HepG2 (cell line): Measurements from ENCODE around the gene LTC4S. TPM values are rescaled to one million over a fixed set of nuclear protein-coding genes. Genes with fewer than 3 reads are reported as not detected.

Experiments
- ATAC-seq: fragments of 200-7000 bp; cut with Tn5 transposase; 3 replicates; pipeline ENCODE4 v1.9.1; 2020; ENCODE audit warnings: mild to moderate bottlenecking, moderate library complexity
- BruUV-seq: library from RNA; stranded (reverse); fragments of 400-500 nt; replicated peaks from 2 replicates; lab custom pipeline; 2021; lab: Mats Ljungman, UMichigan
- CTCF ChIA-PET: fragments of 300-600 bp; formaldehyde crosslinking; extraction: SDS; loops from one replicate; lab custom pipeline; 2021; ENCODE audit warnings: low total read pairs, inconsistent platforms, low intra/inter-chr PET ratio; lab: Yijun Ruan, JAX
- POLR2A ChIA-PET: fragments of 350-600 bp; sonication (Branson Sonifier 250); formaldehyde crosslinking; loops from one replicate; lab custom pipeline; 2020; ENCODE audit warnings: antibody characterized with exemption, inconsistent platforms; lab: Yijun Ruan, JAX
- DNase-seq: peaks from one replicate; pipeline ENCODE4 v3.0.0-alpha.2; 2015; ENCODE audit warnings: low spot score
- FAIRE-seq: peaks from 3 replicates; lab custom pipeline; 2011; peaks lifted over from hg19 to GRCh38; lab: Jason Lieb, UNC
- H2AFZ ChIP-seq: one replicate; pipeline ENCODE4 v1.6.1; 2011; ENCODE audit warnings: low read length, inconsistent platforms
- H3K27ac ChIP-seq: fragments of 300-600 bp; 3 replicates; pipeline ENCODE4 v1.8.0; 2011; ENCODE audit warnings: mixed run types, mild to moderate bottlenecking, mixed read lengths, low read length, inconsistent platforms; ENCODE audit not compliant: insufficient read depth; ENCODE audit errors: extremely low read length
- H3K27me3 ChIP-seq, 2 experiments: fragments of 200-600 bp in 1 of 2; 2 replicates in 1 of 2; 3 replicates in 1 of 2; pipeline versions ENCODE4 v1.6.0 to v1.8.0; 2011; ENCODE audit warnings: low read length in 2 of 2, mild to moderate bottlenecking in 2 of 2, moderate library complexity in 2 of 2, inconsistent platforms in 1 of 2; ENCODE audit not compliant: insufficient read depth in 2 of 2, control insufficient read depth in 1 of 2
- H3K36me3 ChIP-seq, 2 experiments: fragments of 200-600 bp in 1 of 2; replicated peaks in 1 of 2; 2 replicates in 1 of 2; 3 replicates in 1 of 2; pipeline versions ENCODE4 v1.5.1 to v1.8.0; 2011; ENCODE audit warnings: low read length in 2 of 2, inconsistent platforms in 1 of 2; ENCODE audit not compliant: insufficient read depth in 2 of 2, control insufficient read depth in 1 of 2
- H3K4me1 ChIP-seq: 2 replicates; pipeline ENCODE4 v1.5.1; 2012; ENCODE audit warnings: low read length, inconsistent platforms; ENCODE audit not compliant: insufficient read depth
- H3K4me2 ChIP-seq: 2 replicates; pipeline ENCODE4 v1.6.0; 2011; ENCODE audit warnings: low read depth, low read length, inconsistent platforms
- H3K4me3 ChIP-seq, 3 experiments: fragments of 200-600 bp in 1 of 3; sonication (generic), shearing (Covaris generic) in 1 of 3; replicated peaks in 1 of 3; 2 replicates each; pipeline ENCODE4 v1.5.1; 2011 to 2016; ENCODE audit warnings: low read length in 3 of 3, inconsistent platforms in 2 of 3, low read depth in 2 of 3, mild to moderate bottlenecking in 2 of 3, control low read depth in 1 of 3, mixed read lengths in 1 of 3; ENCODE audit not compliant: insufficient read depth in 1 of 3
- H3K79me2 ChIP-seq: one replicate; pipeline ENCODE4 v1.6.1; 2011; ENCODE audit warnings: low read length, inconsistent platforms; ENCODE audit not compliant: insufficient read depth
- H3K9ac ChIP-seq: 2 replicates; pipeline ENCODE4 v1.6.0; 2011; ENCODE audit warnings: mild to moderate bottlenecking, low read depth, low read length, inconsistent platforms; ENCODE audit not compliant: insufficient read depth
- H3K9me3 ChIP-seq: 2 replicates; pipeline ENCODE4 v1.5.1; 2012; ENCODE audit warnings: mild to moderate bottlenecking, low read length
- H4K20me1 ChIP-seq: 2 replicates; pipeline ENCODE4 v1.6.0; 2011; ENCODE audit warnings: inconsistent platforms, mild to moderate bottlenecking, low read length, moderate library complexity; ENCODE audit not compliant: insufficient read depth
- ATM ChIP-seq: fragments of 450-650 bp; IDR thresholded peaks from 2 replicates; pipeline ENCODE4 v1.7.1; 2017; ENCODE audit warnings: mild to moderate bottlenecking, borderline replicate concordance
- CAMTA2 ChIP-seq: sonication (generic); formaldehyde crosslinking; IDR thresholded peaks from 2 replicates; pipeline ENCODE4 v1.4.0; 2020; ENCODE audit warnings: mild to moderate bottlenecking, missing genetic modification reagents, borderline replicate concordance
- CHD4 ChIP-seq: fragments of 200-600 bp; sonication (generic); IDR thresholded peaks from 2 replicates; pipeline ENCODE4 v1.7.0; 2017; ENCODE audit warnings: mild to moderate bottlenecking, low read length, borderline replicate concordance
- FOXK1 ChIP-seq: sonication (generic); formaldehyde crosslinking; IDR thresholded peaks from 2 replicates; pipeline ENCODE4 v1.4.0; 2020; ENCODE audit warnings: low read depth, missing genetic modification reagents, borderline replicate concordance
- FOXK2 ChIP-seq: fragments of 450-650 bp; IDR thresholded peaks from 2 replicates; pipeline ENCODE4 v1.6.1; 2016
- POLR2AphosphoS5 ChIP-seq: IDR thresholded peaks from 2 replicates; pipeline ENCODE4 v1.6.1; 2012; ENCODE audit warnings: low read depth, low read length
- RARG ChIP-seq: sonication (generic); formaldehyde crosslinking; IDR thresholded peaks from 2 replicates; pipeline ENCODE4 v1.4.0; 2020; ENCODE audit warnings: low read depth, mild to moderate bottlenecking, missing genetic modification reagents
- STAG1 ChIP-seq: sonication (generic); formaldehyde crosslinking; IDR thresholded peaks from 2 replicates; pipeline ENCODE4 v1.4.0; 2020; ENCODE audit warnings: missing genetic modification reagents
- THAP8 ChIP-seq: sonication (generic); formaldehyde crosslinking; IDR thresholded peaks from 2 replicates; pipeline ENCODE4 v1.5.1; 2020; ENCODE audit warnings: missing genetic modification reagents, mild to moderate bottlenecking, borderline replicate concordance
- ZMYM2 ChIP-seq: sonication (generic); formaldehyde crosslinking; IDR thresholded peaks from 2 replicates; pipeline ENCODE4 v1.8.0; 2022; ENCODE audit warnings: mild to moderate bottlenecking, missing genetic modification reagents
- whole genome bisulfite sequencing: methylation state at CpG from one replicate; pipeline ENCODE4 v1.1.6; 2017; ENCODE audit warnings: low lambda C conversion rate; 5-methylcytosine and 5-hydroxymethylcytosine counted together
- in situ Hi-C: cut with HindIII; loops from 2 replicates; pipeline ENCODE4 v1.10.0; 2017; ENCODE audit warnings: low pct_unique_long_range_greater_than_20kb; ENCODE audit not compliant: extremely low pct_ligation_motif_present
- intact Hi-C: fragments of 100-400 bp; cut with micrococcal nuclease; formaldehyde crosslinking; loops from one replicate; pipeline ENCODE4 v1.10.0; 2022; ENCODE audit not compliant: unreplicated experiment
- polyA plus RNA-seq, 8 experiments: library from polyadenylated mRNA; depleted of rRNA in 3 of 8; stranded (reverse) in 7 of 8; unstranded in 1 of 8; fragments of >200 nt; fragmentation: Illumina TruSeq in 4 of 8; extraction: Trizol in 4 of 8; gene quantifications; 2 replicates each; pipeline versions ENCODE4 v1.2.1 to v1.2.3, GENCODE V29; 2011 to 2016; ENCODE audit warnings: low read depth in 4 of 8, missing spikeins in 1 of 8, mixed read lengths in 1 of 8; ENCODE audit not compliant: insufficient read depth in 1 of 8
- total RNA-seq, 5 experiments: library from RNA; depleted of rRNA; stranded (reverse); fragments of >200 nt; fragmentation: Illumina TruSeq; extraction: Trizol; gene quantifications; 2 replicates each; pipeline ENCODE4 v1.2.3, GENCODE V29; 2016; ENCODE audit warnings: low read depth in 1 of 5
- TF ChIP-seq, protein P1 (sequence below): IDR thresholded peaks from 2 replicates; pipeline ENCODE4 v1.6.1; 2016; ENCODE audit warnings: low read depth
- TF ChIP-seq, protein P2 (sequence below): sonication (generic); formaldehyde crosslinking; IDR thresholded peaks from 2 replicates; pipeline ENCODE4 v1.5.1; 2020; ENCODE audit warnings: mild to moderate bottlenecking, moderate library complexity, missing genetic modification reagents
- TF ChIP-seq, protein P3 (sequence below): sonication (generic); formaldehyde crosslinking; IDR thresholded peaks from 2 replicates; pipeline ENCODE4 v1.4.0; 2020; ENCODE audit warnings: missing genetic modification reagents, mild to moderate bottlenecking, borderline replicate concordance
- TF ChIP-seq, protein P4 (sequence below): sonication (generic); formaldehyde crosslinking; IDR thresholded peaks from 2 replicates; pipeline ENCODE4 v1.4.0; 2020; ENCODE audit warnings: missing genetic modification reagents, borderline replicate concordance

The LTC4S gene
- total and polyA plus RNA-seq, 2 of the 13 experiments (the other 11 are each of a cell fraction or from before 2014, with no cell fraction given), result 0.35 TPM; not detected in 1

DNA sequence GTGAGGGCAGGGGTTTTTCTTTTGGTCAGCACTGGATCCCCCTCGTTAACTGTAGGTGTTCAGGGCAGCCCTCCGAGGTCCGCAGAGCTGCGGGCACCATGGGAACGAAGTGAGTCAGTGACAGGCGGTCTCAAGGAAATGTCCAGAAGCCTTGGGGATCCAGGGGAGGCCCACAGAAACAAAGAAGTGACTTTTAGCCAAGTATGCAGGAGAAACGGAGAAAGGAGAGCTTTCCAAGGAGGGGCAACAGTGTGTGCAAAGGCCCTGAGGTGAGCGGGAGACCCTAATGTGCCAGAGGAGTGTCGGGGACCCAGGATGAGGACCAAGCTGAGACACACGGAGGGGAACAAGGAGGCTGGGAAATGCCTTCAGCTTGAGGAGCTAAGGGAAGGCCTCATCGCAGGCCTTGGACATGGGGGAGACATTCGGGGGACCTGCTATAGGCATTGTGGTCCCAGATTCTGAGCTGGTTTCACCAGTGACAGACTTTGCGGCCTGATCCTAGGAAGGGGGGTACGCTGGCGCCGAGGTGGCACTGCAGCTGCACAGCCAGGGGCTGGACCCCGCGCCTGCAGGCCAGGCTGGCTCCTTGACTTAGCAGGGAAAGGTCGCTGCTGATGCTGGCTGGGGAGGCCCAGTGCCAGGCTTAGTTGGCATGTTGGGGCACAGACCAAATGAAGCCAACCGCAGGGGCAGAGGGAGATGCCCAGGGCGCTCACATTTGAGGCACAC, 3.3 kb downstream of the LTC4S start:
- Histone ChIP-seq H4K20me1 (peaks cover 5% of the 10 kb centered on the region; the same call in 1 of the 2 replicates), H3K36me3 (peaks cover 24 to 41% of the 10 kb centered on the region in 2 experiments; a peak in 4 of 5 replicates), H3K9ac (peak overlapping the region; percentile 76), H3K4me2 (peak overlapping the region; percentile 86), H3K27ac (peak overlapping the region; percentile 77), H3K4me1 (peaks cover 41% of the 10 kb centered on the region), H3K9me3 (no peaks in the 10 kb centered on the region), H3K4me3 (peak overlapping the region; percentile 58 to 78 (median 76); a peak in 5 of 6 replicates), H2AFZ (no peak overlapping the region), H3K79me2 (no peaks in the 10 kb centered on the region), H3K27me3 (no peaks in the 10 kb centered on the region)
- ATAC-seq, result no peak
- DNase-seq, result no peak
- in situ Hi-C loops (no loop called here), intact Hi-C loops (loop anchor here (2.0 kb wide), 1 partner anchor 34 kb away; no protein-coding TSS in a partner anchor)
- TSS peak; percentile 47 for BruUV-seq
- ChIA-PET POLR2A (interaction anchor here (1.0 to 2.3 kb wide), 6 partner anchors 11 to 65 kb away, joined by 3 to 9 read pairs (median 5); partner anchors contain the start of gene SQSTM1), CTCF (interaction anchor here (1.3 to 2.5 kb wide), 2 partner anchors 11 to 34 kb away, joined by 5 to 11 read pairs; no protein-coding TSS in a partner anchor)
- FAIRE-seq, result no peak
- 91% methylated on average over 13 of the region's 21 CpGs for WGBS
- TF ChIP-seq ATM (no peak), FOXK2 (no peak), STAG1 (no peak), CHD4 (no peak), POLR2AphosphoS5 (no peak), RARG (CRISPR knock-in tag) (no peak), ZMYM2 (CRISPR knock-in tag) (0 out of 2 replicates have a peak, but pooled peaks have one; percentile 5), CAMTA2 (CRISPR knock-in tag) (0 out of 2 replicates have a peak, but pooled peaks have one; percentile 13), THAP8 (no peak), FOXK1 (CRISPR knock-in tag) (no peak)
- TF ChIP-seq, protein P1, sequence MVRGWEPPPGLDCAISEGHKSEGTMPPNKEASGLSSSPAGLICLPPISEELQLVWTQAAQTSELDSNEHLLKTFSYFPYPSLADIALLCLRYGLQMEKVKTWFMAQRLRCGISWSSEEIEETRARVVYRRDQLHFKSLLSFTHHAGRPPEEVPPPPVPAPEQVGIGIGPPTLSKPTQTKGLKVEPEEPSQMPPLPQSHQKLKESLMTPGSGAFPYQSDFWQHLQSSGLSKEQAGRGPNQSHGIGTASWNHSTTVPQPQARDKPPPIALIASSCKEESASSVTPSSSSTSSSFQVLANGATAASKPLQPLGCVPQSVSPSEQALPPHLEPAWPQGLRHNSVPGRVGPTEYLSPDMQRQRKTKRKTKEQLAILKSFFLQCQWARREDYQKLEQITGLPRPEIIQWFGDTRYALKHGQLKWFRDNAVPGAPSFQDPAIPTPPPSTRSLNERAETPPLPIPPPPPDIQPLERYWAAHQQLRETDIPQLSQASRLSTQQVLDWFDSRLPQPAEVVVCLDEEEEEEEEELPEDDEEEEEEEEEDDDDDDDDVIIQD, result no peak
- TF ChIP-seq, protein P2, sequence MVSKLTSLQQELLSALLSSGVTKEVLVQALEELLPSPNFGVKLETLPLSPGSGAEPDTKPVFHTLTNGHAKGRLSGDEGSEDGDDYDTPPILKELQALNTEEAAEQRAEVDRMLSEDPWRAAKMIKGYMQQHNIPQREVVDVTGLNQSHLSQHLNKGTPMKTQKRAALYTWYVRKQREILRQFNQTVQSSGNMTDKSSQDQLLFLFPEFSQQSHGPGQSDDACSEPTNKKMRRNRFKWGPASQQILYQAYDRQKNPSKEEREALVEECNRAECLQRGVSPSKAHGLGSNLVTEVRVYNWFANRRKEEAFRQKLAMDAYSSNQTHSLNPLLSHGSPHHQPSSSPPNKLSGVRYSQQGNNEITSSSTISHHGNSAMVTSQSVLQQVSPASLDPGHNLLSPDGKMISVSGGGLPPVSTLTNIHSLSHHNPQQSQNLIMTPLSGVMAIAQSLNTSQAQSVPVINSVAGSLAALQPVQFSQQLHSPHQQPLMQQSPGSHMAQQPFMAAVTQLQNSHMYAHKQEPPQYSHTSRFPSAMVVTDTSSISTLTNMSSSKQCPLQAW, result no peak
- TF ChIP-seq, protein P3, sequence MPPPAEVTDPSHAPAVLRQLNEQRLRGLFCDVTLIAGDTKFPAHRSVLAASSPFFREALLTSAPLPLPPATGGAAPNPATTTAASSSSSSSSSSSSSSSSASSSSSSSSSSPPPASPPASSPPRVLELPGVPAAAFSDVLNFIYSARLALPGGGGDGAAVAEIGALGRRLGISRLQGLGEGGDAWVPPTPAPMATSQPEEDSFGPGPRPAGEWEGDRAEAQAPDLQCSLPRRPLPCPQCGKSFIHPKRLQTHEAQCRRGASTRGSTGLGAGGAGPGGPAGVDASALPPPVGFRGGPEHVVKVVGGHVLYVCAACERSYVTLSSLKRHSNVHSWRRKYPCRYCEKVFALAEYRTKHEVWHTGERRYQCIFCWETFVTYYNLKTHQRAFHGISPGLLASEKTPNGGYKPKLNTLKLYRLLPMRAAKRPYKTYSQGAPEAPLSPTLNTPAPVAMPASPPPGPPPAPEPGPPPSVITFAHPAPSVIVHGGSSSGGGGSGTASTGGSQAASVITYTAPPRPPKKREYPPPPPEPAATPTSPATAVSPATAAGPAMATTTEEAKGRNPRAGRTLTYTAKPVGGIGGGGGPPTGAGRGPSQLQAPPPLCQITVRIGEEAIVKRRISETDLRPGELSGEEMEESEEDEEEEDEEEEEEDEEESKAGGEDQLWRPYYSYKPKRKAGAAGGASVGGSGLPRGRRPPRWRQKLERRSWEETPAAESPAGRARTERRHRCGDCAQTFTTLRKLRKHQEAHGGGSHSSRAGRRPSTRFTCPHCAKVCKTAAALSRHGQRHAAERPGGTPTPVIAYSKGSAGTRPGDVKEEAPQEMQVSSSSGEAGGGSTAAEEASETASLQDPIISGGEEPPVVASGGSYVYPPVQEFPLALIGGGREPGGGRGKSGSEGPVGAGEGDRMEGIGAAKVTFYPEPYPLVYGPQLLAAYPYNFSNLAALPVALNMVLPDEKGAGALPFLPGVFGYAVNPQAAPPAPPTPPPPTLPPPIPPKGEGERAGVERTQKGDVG, result no peak
- TF ChIP-seq, protein P4, sequence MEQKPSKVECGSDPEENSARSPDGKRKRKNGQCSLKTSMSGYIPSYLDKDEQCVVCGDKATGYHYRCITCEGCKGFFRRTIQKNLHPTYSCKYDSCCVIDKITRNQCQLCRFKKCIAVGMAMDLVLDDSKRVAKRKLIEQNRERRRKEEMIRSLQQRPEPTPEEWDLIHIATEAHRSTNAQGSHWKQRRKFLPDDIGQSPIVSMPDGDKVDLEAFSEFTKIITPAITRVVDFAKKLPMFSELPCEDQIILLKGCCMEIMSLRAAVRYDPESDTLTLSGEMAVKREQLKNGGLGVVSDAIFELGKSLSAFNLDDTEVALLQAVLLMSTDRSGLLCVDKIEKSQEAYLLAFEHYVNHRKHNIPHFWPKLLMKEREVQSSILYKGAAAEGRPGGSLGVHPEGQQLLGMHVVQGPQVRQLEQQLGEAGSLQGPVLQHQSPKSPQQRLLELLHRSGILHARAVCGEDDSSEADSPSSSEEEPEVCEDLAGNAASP (CRISPR knock-in tag), result no peak
